Measurements from ENCODE around the gene SERPINA3. TPM values are rescaled to one million over a fixed set of nuclear protein-coding genes. Genes with fewer than 3 reads are reported as not detected.

SERPINA3 gene
- total RNA-seq, 1 experiment from 2014 or later, result 0.17 TPM

GRCh38 chr14:94594441-94594840 lies 17.8 kb upstream of the SERPINA3 start:
- POLR2A ChIA-PET (ENCODE audit: low non-redundant PET), result no interaction called here
- no TSS peak for BruUV-seq (replicated peaks)
- no peak for TF ChIP-seq CTCF (conservative IDR thresholded peaks at IDR 0.05; ENCODE audit: low read depth, low read length)
- no peak for TF ChIP-seq EZH2 (IDR thresholded peaks at IDR 0.05; ENCODE audit: borderline replicate concordance, low read depth, low read length, poor library complexity, severe bottlenecking)
- Histone ChIP-seq H3K27ac (ENCODE audit: low read depth, low read length, poor library complexity, severe bottlenecking) (no peak overlapping the region), H3K4me1 (ENCODE audit: insufficient read depth, low read length, poor library complexity, severe bottlenecking) (peaks cover 9% of the 10 kb centered on the region), H3K9me3 (ENCODE audit: low read depth, low read length, poor library complexity, severe bottlenecking) (no peaks in the 10 kb centered on the region), H3K4me3 (ENCODE audit: low read depth, low read length, poor library complexity, severe bottlenecking) (no peak overlapping the region), H3K27me3 (replicated peaks; ENCODE audit: insufficient read depth, low read depth, low read length, poor library complexity) (no peaks in the 10 kb centered on the region), H3K36me3 (ENCODE audit: insufficient read depth, low read length, poor library complexity, severe bottlenecking) (no peaks in the 10 kb centered on the region)
- DNase-seq (ENCODE audit: low spot score), result no peak
- CTCF ChIA-PET, result no interaction called here
- intact Hi-C loops (cut with micrococcal nuclease; ENCODE audit: unreplicated experiment), result no loop called here

GRCh38 chr14:94595912-94596311 lies 16.3 kb upstream of the SERPINA3 start:
- CTCF ChIA-PET, result no interaction called here

GRCh38 chr14:94596361-94596760 lies 15.8 kb upstream of the SERPINA3 start:
- no peaks in the 10 kb centered on the region for H3K9me3 ChIP-seq (ENCODE audit: low read depth, low read length, poor library complexity, severe bottlenecking)
- CTCF ChIA-PET, result no interaction called here
- no TSS peak for BruUV-seq (replicated peaks)
- no peak overlapping the region for H3K27ac ChIP-seq (ENCODE audit: low read depth, low read length, poor library complexity, severe bottlenecking)
- no peaks in the 10 kb centered on the region for H3K36me3 ChIP-seq (ENCODE audit: insufficient read depth, low read length, poor library complexity, severe bottlenecking)
- DNase-seq (ENCODE audit: low spot score), result no peak
- TF ChIP-seq CTCF (conservative IDR thresholded peaks at IDR 0.05; ENCODE audit: low read depth, low read length) (no peak), EZH2 (IDR thresholded peaks at IDR 0.05; ENCODE audit: borderline replicate concordance, low read depth, low read length, poor library complexity, severe bottlenecking) (no peak)
- H3K4me3 ChIP-seq (ENCODE audit: low read depth, low read length, poor library complexity, severe bottlenecking), result no peak overlapping the region
- peaks cover 19% of the 10 kb centered on the region for H3K4me1 ChIP-seq (ENCODE audit: insufficient read depth, low read length, poor library complexity, severe bottlenecking)
- H3K27me3 ChIP-seq (replicated peaks; ENCODE audit: insufficient read depth, low read depth, low read length, poor library complexity), result no peaks in the 10 kb centered on the region
- POLR2A ChIA-PET (ENCODE audit: low non-redundant PET), result no interaction called here
- intact Hi-C loops (cut with micrococcal nuclease; ENCODE audit: unreplicated experiment), result no loop called here

More at GRCh38 chr14:94595912-94596311, 16.3 kb upstream of the SERPINA3 start:
- intact Hi-C loops (cut with micrococcal nuclease; ENCODE audit: unreplicated experiment), result no loop called here
- BruUV-seq (replicated peaks), result no TSS peak
- DNase-seq (ENCODE audit: low spot score), result no peak
- H3K27me3 ChIP-seq (replicated peaks; ENCODE audit: insufficient read depth, low read depth, low read length, poor library complexity), result no peaks in the 10 kb centered on the region
- POLR2A ChIA-PET (ENCODE audit: low non-redundant PET), result no interaction called here
- no peak for TF ChIP-seq EZH2 (IDR thresholded peaks at IDR 0.05; ENCODE audit: borderline replicate concordance, low read depth, low read length, poor library complexity, severe bottlenecking)
- TF ChIP-seq CTCF (conservative IDR thresholded peaks at IDR 0.05; ENCODE audit: low read depth, low read length), result no peak
- H3K9me3 ChIP-seq (ENCODE audit: low read depth, low read length, poor library complexity, severe bottlenecking), result no peaks in the 10 kb centered on the region
- H3K27ac ChIP-seq (ENCODE audit: low read depth, low read length, poor library complexity, severe bottlenecking), result no peak overlapping the region
- H3K4me1 ChIP-seq (ENCODE audit: insufficient read depth, low read length, poor library complexity, severe bottlenecking), result peaks cover 19% of the 10 kb centered on the region
- H3K36me3 ChIP-seq (ENCODE audit: insufficient read depth, low read length, poor library complexity, severe bottlenecking), result no peaks in the 10 kb centered on the region
- no peak overlapping the region for H3K4me3 ChIP-seq (ENCODE audit: low read depth, low read length, poor library complexity, severe bottlenecking)
